HepG2 (cell line): Measurements from ENCODE around the gene KRI1. TPM values are rescaled to one million over a fixed set of nuclear protein-coding genes. Genes with fewer than 3 reads are reported as not detected.

Experiments
- ATAC-seq: fragments of 200-7000 bp; cut with Tn5 transposase; 3 replicates; pipeline ENCODE4 v1.9.1; 2020; ENCODE audit warnings: mild to moderate bottlenecking, moderate library complexity
- BruUV-seq: library from RNA; stranded (reverse); fragments of 400-500 nt; replicated peaks from 2 replicates; lab custom pipeline; 2021; lab: Mats Ljungman, UMichigan
- CTCF ChIA-PET: fragments of 300-600 bp; formaldehyde crosslinking; extraction: SDS; loops from one replicate; lab custom pipeline; 2021; ENCODE audit warnings: low total read pairs, inconsistent platforms, low intra/inter-chr PET ratio; lab: Yijun Ruan, JAX
- POLR2A ChIA-PET: fragments of 350-600 bp; sonication (Branson Sonifier 250); formaldehyde crosslinking; loops from one replicate; lab custom pipeline; 2020; ENCODE audit warnings: antibody characterized with exemption, inconsistent platforms; lab: Yijun Ruan, JAX
- DNase-seq: peaks from one replicate; pipeline ENCODE4 v3.0.0-alpha.2; 2015; ENCODE audit warnings: low spot score
- FAIRE-seq: peaks from 3 replicates; lab custom pipeline; 2011; peaks lifted over from hg19 to GRCh38; lab: Jason Lieb, UNC
- H2AFZ ChIP-seq: one replicate; pipeline ENCODE4 v1.6.1; 2011; ENCODE audit warnings: low read length, inconsistent platforms
- H3K27ac ChIP-seq: fragments of 300-600 bp; 3 replicates; pipeline ENCODE4 v1.8.0; 2011; ENCODE audit warnings: mixed run types, mild to moderate bottlenecking, mixed read lengths, low read length, inconsistent platforms; ENCODE audit not compliant: insufficient read depth; ENCODE audit errors: extremely low read length
- H3K27me3 ChIP-seq, 2 experiments: fragments of 200-600 bp in 1 of 2; 2 replicates in 1 of 2; 3 replicates in 1 of 2; pipeline versions ENCODE4 v1.6.0 to v1.8.0; 2011; ENCODE audit warnings: low read length in 2 of 2, mild to moderate bottlenecking in 2 of 2, moderate library complexity in 2 of 2, inconsistent platforms in 1 of 2; ENCODE audit not compliant: insufficient read depth in 2 of 2, control insufficient read depth in 1 of 2
- H3K36me3 ChIP-seq, 2 experiments: fragments of 200-600 bp in 1 of 2; replicated peaks in 1 of 2; 2 replicates in 1 of 2; 3 replicates in 1 of 2; pipeline versions ENCODE4 v1.5.1 to v1.8.0; 2011; ENCODE audit warnings: low read length in 2 of 2, inconsistent platforms in 1 of 2; ENCODE audit not compliant: insufficient read depth in 2 of 2, control insufficient read depth in 1 of 2
- H3K4me1 ChIP-seq: 2 replicates; pipeline ENCODE4 v1.5.1; 2012; ENCODE audit warnings: low read length, inconsistent platforms; ENCODE audit not compliant: insufficient read depth
- H3K4me2 ChIP-seq: 2 replicates; pipeline ENCODE4 v1.6.0; 2011; ENCODE audit warnings: low read depth, low read length, inconsistent platforms
- H3K4me3 ChIP-seq, 3 experiments: fragments of 200-600 bp in 1 of 3; sonication (generic), shearing (Covaris generic) in 1 of 3; replicated peaks in 1 of 3; 2 replicates each; pipeline ENCODE4 v1.5.1; 2011 to 2016; ENCODE audit warnings: low read length in 3 of 3, inconsistent platforms in 2 of 3, low read depth in 2 of 3, mild to moderate bottlenecking in 2 of 3, control low read depth in 1 of 3, mixed read lengths in 1 of 3; ENCODE audit not compliant: insufficient read depth in 1 of 3
- H3K79me2 ChIP-seq: one replicate; pipeline ENCODE4 v1.6.1; 2011; ENCODE audit warnings: low read length, inconsistent platforms; ENCODE audit not compliant: insufficient read depth
- H3K9ac ChIP-seq: 2 replicates; pipeline ENCODE4 v1.6.0; 2011; ENCODE audit warnings: mild to moderate bottlenecking, low read depth, low read length, inconsistent platforms; ENCODE audit not compliant: insufficient read depth
- H3K9me3 ChIP-seq: 2 replicates; pipeline ENCODE4 v1.5.1; 2012; ENCODE audit warnings: mild to moderate bottlenecking, low read length
- H4K20me1 ChIP-seq: 2 replicates; pipeline ENCODE4 v1.6.0; 2011; ENCODE audit warnings: inconsistent platforms, mild to moderate bottlenecking, low read length, moderate library complexity; ENCODE audit not compliant: insufficient read depth
- ARID2 ChIP-seq: sonication (generic); formaldehyde crosslinking; IDR thresholded peaks from 2 replicates; pipeline ENCODE4 v1.8.1; 2022; ENCODE audit warnings: mild to moderate bottlenecking, missing genetic modification reagents, borderline replicate concordance
- ATAD3A ChIP-seq: sonication (generic); formaldehyde crosslinking; IDR thresholded peaks from 2 replicates; pipeline ENCODE4 v1.4.0; 2020; ENCODE audit warnings: missing genetic modification reagents
- ATF7 ChIP-seq, 2 experiments: fragments of 450-650 bp in 1 of 2; sonication (generic) in 1 of 2; formaldehyde crosslinking in 1 of 2; IDR thresholded peaks; 2 replicates each; pipeline versions ENCODE4 v1.4.0 to v1.6.1; 2016 to 2020; ENCODE audit warnings: antibody characterized with exemption in 1 of 2, mild to moderate bottlenecking in 1 of 2, missing genetic modification reagents in 1 of 2
- CREM ChIP-seq, 2 experiments: sonication (generic) in 1 of 2; formaldehyde crosslinking in 1 of 2; IDR thresholded peaks; 2 replicates each; pipeline versions ENCODE4 v1.4.0 to v1.6.1; 2016 to 2020; ENCODE audit warnings: antibody characterized with exemption in 1 of 2, mild to moderate bottlenecking in 1 of 2, missing genetic modification reagents in 1 of 2
- KLF11 ChIP-seq: IDR thresholded peaks from 2 replicates; pipeline ENCODE4 v1.6.1; 2016; ENCODE audit warnings: missing compliant biosample characterization
- MZF1 ChIP-seq: sonication (generic); formaldehyde crosslinking; IDR thresholded peaks from 2 replicates; pipeline ENCODE4 v1.8.1; 2023; ENCODE audit warnings: mild to moderate bottlenecking, missing genetic modification reagents, borderline replicate concordance
- SIN3B ChIP-seq: fragments of 150-350 bp; IDR thresholded peaks from 2 replicates; pipeline ENCODE4 v1.6.1; 2014; ENCODE audit warnings: low read length
- SMARCE1 ChIP-seq: fragments of 450-650 bp; IDR thresholded peaks from 2 replicates; pipeline ENCODE4 v1.6.1; 2017; ENCODE audit warnings: borderline replicate concordance
- SP2 ChIP-seq: sonication (generic); formaldehyde crosslinking; IDR thresholded peaks from 2 replicates; pipeline ENCODE4 v1.5.1; 2020; ENCODE audit warnings: mild to moderate bottlenecking, missing genetic modification reagents
- ZFP1 ChIP-seq: IDR thresholded peaks from 2 replicates; pipeline ENCODE4 v1.6.1; 2016
- ZFP41 ChIP-seq: sonication (generic); formaldehyde crosslinking; IDR thresholded peaks from 2 replicates; pipeline ENCODE4 v1.4.0; 2020; ENCODE audit warnings: mild to moderate bottlenecking, missing genetic modification reagents, borderline replicate concordance
- ZNF160 ChIP-seq: sonication (generic); formaldehyde crosslinking; IDR thresholded peaks from 2 replicates; pipeline ENCODE4 v1.8.0; 2022; ENCODE audit warnings: mild to moderate bottlenecking, inconsistent platforms, missing genetic modification reagents
- ZNF460 ChIP-seq: sonication (generic); formaldehyde crosslinking; IDR thresholded peaks from 2 replicates; pipeline ENCODE4 v1.5.1; 2020; ENCODE audit warnings: missing genetic modification reagents, mild to moderate bottlenecking, borderline replicate concordance
- ZNF501 ChIP-seq: sonication (generic); formaldehyde crosslinking; IDR thresholded peaks from 2 replicates; pipeline ENCODE4 v1.5.1; 2020; ENCODE audit warnings: mild to moderate bottlenecking, moderate library complexity, missing genetic modification reagents
- ZNF556 ChIP-seq: sonication (generic); formaldehyde crosslinking; IDR thresholded peaks from 2 replicates; pipeline ENCODE4 v1.4.0; 2020; ENCODE audit warnings: mild to moderate bottlenecking, missing genetic modification reagents, borderline replicate concordance
- ZNF678 ChIP-seq: sonication (generic); formaldehyde crosslinking; IDR thresholded peaks from 2 replicates; pipeline ENCODE4 v1.4.0; 2020; ENCODE audit warnings: mild to moderate bottlenecking, missing genetic modification reagents
- ZNF703 ChIP-seq: sonication (generic); formaldehyde crosslinking; IDR thresholded peaks from 2 replicates; pipeline ENCODE4 v1.5.1; 2020; ENCODE audit warnings: missing genetic modification reagents, mild to moderate bottlenecking, moderate library complexity, borderline replicate concordance
- ZSCAN21 ChIP-seq: sonication (generic); formaldehyde crosslinking; IDR thresholded peaks from 2 replicates; pipeline ENCODE4 v1.8.0; 2022; ENCODE audit warnings: mild to moderate bottlenecking, missing genetic modification reagents, moderate library complexity, borderline replicate concordance
- whole genome bisulfite sequencing: methylation state at CpG from one replicate; pipeline ENCODE4 v1.1.6; 2017; ENCODE audit warnings: low lambda C conversion rate; 5-methylcytosine and 5-hydroxymethylcytosine counted together
- in situ Hi-C: cut with HindIII; loops from 2 replicates; pipeline ENCODE4 v1.10.0; 2017; ENCODE audit warnings: low pct_unique_long_range_greater_than_20kb; ENCODE audit not compliant: extremely low pct_ligation_motif_present
- intact Hi-C: fragments of 100-400 bp; cut with micrococcal nuclease; formaldehyde crosslinking; loops from one replicate; pipeline ENCODE4 v1.10.0; 2022; ENCODE audit not compliant: unreplicated experiment
- polyA plus RNA-seq, 8 experiments: library from polyadenylated mRNA; depleted of rRNA in 3 of 8; stranded (reverse) in 7 of 8; unstranded in 1 of 8; fragments of >200 nt; fragmentation: Illumina TruSeq in 4 of 8; extraction: Trizol in 4 of 8; gene quantifications; 2 replicates each; pipeline versions ENCODE4 v1.2.1 to v1.2.3, GENCODE V29; 2011 to 2016; ENCODE audit warnings: low read depth in 4 of 8, missing spikeins in 1 of 8, mixed read lengths in 1 of 8; ENCODE audit not compliant: insufficient read depth in 1 of 8
- total RNA-seq, 5 experiments: library from RNA; depleted of rRNA; stranded (reverse); fragments of >200 nt; fragmentation: Illumina TruSeq; extraction: Trizol; gene quantifications; 2 replicates each; pipeline ENCODE4 v1.2.3, GENCODE V29; 2016; ENCODE audit warnings: low read depth in 1 of 5
- TF ChIP-seq, protein P1 (sequence below): sonication (generic); formaldehyde crosslinking; IDR thresholded peaks from 2 replicates; pipeline ENCODE4 v1.5.0; 2020; ENCODE audit warnings: mild to moderate bottlenecking, missing genetic modification reagents
- TF ChIP-seq, protein P2 (sequence below): sonication (generic); formaldehyde crosslinking; IDR thresholded peaks from 2 replicates; pipeline ENCODE4 v1.4.0; 2020; ENCODE audit warnings: missing genetic modification reagents
- TF ChIP-seq, protein P3 (sequence below): sonication (generic); formaldehyde crosslinking; IDR thresholded peaks from 2 replicates; pipeline ENCODE4 v1.5.0; 2020; ENCODE audit warnings: missing genetic modification reagents
- TF ChIP-seq, protein P4 (sequence below): sonication (generic); formaldehyde crosslinking; IDR thresholded peaks from 2 replicates; pipeline ENCODE4 v1.4.0; 2020; ENCODE audit warnings: missing genetic modification reagents, borderline replicate concordance

Gene KRI1
- total and polyA plus RNA-seq, 2 of the 13 experiments (the other 11 are each of a cell fraction or from before 2014, with no cell fraction given): 9.1 to 11.7 TPM

DNA sequence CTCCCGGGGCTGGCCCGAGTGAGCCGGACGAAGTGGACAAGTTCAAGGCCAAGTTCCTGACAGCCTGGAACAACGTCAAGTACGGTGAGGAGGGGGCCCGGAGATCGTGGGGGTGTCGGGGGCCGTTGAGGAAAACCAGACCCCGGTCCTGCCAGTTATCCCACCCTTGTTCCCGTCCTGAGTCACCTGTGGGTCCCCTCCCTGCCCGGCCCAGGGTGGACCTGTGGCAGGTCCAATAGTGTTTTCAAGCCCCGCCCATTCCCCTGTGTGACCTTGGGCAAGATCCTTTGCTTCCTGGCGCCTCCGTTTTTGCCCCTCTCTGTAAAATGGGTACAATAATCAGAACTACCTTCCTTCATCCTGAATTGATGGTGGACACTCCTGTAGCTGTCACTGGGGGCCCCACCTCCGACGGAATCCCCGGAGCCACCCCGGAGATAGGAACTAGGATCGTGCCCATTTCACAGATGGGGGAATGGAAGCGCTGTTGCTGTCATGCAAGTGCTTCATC, 21.5 kb downstream of the KRI1 start:
- 35% methylated on average over 10 of the region's 22 CpGs for WGBS
- no peak overlapping the region for H2AFZ ChIP-seq
- CTCF ChIA-PET: no interaction called here
- ATAC-seq (peak; percentile 40), FAIRE-seq (no peak), DNase-seq (no peak)
- peak overlapping the region; percentile 76 for H3K27ac ChIP-seq
- peak overlapping the region; percentile 74 for H3K4me2 ChIP-seq
- H3K4me3 ChIP-seq: peak overlapping the region; percentile 78 to 98 (median 89)
- peaks cover 2 to 15% of the 10 kb centered on the region in 2 experiments; a peak in 3 of 5 replicates for H3K36me3 ChIP-seq
- BruUV-seq: no TSS peak
- intact Hi-C loops (no loop called here), in situ Hi-C loops (no loop called here)
- 0 out of 5 replicates have a peak, but pooled peaks cover 0 to under 1% of the 10 kb centered on the region in 2 experiments for H3K27me3 ChIP-seq
- no peaks in the 10 kb centered on the region for H3K79me2 ChIP-seq
- H4K20me1 ChIP-seq: no peaks in the 10 kb centered on the region
- peaks cover 17% of the 10 kb centered on the region for H3K4me1 ChIP-seq
- POLR2A ChIA-PET: no interaction called here
- H3K9ac ChIP-seq: peak overlapping the region; percentile 91
- no peaks in the 10 kb centered on the region for H3K9me3 ChIP-seq
- TF ChIP-seq ZNF703 (no peak), SMARCE1 (no peak), ARID2 (CRISPR knock-in tag) (no peak), ZFP41 (CRISPR knock-in tag) (no peak), ZNF501 (no peak), ZSCAN21 (CRISPR knock-in tag) (no peak), ATAD3A (CRISPR knock-in tag) (no peak), SIN3B (no peak), MZF1 (CRISPR knock-in tag) (no peak), ZNF678 (CRISPR knock-in tag) (no peak), ZNF556 (CRISPR knock-in tag) (no peak), ATF7 (IDR thresholded peaks at IDR 0.05) (no peak), ATF7 (CRISPR knock-in tag; IDR thresholded peaks at IDR 0.05) (no peak), ZNF460 (CRISPR knock-in tag) (no peak), ZFP1 (CRISPR knock-in tag) (no peak), CREM (IDR thresholded peaks at IDR 0.05) (no peak), CREM (CRISPR knock-in tag; IDR thresholded peaks at IDR 0.05) (no peak), SP2 (CRISPR knock-in tag) (no peak), KLF11 (CRISPR knock-in tag) (no peak), ZNF160 (no peak)
- TF ChIP-seq, protein P1, sequence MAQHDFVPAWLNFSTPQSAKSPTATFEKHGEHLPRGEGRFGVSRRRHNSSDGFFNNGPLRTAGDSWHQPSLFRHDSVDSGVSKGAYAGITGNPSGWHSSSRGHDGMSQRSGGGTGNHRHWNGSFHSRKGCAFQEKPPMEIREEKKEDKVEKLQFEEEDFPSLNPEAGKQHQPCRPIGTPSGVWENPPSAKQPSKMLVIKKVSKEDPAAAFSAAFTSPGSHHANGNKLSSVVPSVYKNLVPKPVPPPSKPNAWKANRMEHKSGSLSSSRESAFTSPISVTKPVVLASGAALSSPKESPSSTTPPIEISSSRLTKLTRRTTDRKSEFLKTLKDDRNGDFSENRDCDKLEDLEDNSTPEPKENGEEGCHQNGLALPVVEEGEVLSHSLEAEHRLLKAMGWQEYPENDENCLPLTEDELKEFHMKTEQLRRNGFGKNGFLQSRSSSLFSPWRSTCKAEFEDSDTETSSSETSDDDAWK (CRISPR knock-in tag): no peak
- TF ChIP-seq, protein P2, sequence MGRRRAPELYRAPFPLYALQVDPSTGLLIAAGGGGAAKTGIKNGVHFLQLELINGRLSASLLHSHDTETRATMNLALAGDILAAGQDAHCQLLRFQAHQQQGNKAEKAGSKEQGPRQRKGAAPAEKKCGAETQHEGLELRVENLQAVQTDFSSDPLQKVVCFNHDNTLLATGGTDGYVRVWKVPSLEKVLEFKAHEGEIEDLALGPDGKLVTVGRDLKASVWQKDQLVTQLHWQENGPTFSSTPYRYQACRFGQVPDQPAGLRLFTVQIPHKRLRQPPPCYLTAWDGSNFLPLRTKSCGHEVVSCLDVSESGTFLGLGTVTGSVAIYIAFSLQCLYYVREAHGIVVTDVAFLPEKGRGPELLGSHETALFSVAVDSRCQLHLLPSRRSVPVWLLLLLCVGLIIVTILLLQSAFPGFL (CRISPR knock-in tag): no peak
- TF ChIP-seq, protein P3, sequence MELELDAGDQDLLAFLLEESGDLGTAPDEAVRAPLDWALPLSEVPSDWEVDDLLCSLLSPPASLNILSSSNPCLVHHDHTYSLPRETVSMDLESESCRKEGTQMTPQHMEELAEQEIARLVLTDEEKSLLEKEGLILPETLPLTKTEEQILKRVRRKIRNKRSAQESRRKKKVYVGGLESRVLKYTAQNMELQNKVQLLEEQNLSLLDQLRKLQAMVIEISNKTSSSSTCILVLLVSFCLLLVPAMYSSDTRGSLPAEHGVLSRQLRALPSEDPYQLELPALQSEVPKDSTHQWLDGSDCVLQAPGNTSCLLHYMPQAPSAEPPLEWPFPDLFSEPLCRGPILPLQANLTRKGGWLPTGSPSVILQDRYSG (CRISPR knock-in tag): no peak
- TF ChIP-seq, protein P4, sequence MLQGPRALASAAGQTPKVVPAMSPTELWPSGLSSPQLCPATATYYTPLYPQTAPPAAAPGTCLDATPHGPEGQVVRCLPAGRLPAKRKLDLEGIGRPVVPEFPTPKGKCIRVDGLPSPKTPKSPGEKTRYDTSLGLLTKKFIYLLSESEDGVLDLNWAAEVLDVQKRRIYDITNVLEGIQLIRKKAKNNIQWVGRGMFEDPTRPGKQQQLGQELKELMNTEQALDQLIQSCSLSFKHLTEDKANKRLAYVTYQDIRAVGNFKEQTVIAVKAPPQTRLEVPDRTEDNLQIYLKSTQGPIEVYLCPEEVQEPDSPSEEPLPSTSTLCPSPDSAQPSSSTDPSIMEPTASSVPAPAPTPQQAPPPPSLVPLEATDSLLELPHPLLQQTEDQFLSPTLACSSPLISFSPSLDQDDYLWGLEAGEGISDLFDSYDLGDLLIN: no peak
